Effector CD8-positive, alpha-beta T cell (primary cell): ENCODE measurements around the gene DDIT4L.
"Not testable (repeated sequence)": the region's sequence is repeated elsewhere in the genome, so short reads cannot be mapped to it uniquely, and the experiment has no call there.

Experiments used
- DNase-seq: peaks from one replicate; lab custom pipeline; 2025; lab: John Stamatoyannopoulos, UW

DDIT4L gene

DNA sequence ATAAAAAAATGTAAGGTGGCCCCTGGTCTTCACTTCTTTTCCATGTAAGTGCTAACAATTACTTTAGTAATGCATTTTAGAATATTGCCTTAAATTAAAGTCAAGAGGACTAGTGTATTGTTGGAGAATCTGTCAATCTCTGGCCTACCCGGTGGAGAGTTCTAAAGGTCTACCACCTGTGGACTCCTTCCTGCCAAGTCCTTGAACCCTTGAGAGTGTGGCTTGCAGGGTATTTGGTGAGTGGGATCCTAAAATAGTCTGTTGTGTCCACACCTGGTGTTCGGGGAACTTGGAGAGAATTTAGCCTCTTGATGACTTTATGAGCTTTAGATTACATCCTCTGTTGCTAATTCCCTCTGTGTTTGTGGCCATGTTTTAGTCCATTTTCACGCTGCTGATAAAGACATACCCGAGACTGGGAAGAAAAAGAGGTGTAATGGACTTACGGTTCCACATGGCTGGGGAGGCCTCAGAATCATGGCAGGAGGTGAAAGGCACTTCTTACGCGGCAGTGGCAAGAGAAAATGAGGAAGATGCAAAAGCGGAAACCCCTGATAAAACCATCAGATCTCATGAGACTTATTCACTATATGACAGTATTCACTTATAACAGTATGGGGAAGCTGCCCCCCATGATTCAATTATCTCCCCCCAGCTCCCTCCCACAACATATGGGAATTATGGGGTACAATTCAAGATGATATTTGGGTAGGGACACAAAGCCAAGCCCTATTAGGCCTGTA is 23.8 kb downstream of the DDIT4L start:
- DNase-seq, result no peak

DNA sequence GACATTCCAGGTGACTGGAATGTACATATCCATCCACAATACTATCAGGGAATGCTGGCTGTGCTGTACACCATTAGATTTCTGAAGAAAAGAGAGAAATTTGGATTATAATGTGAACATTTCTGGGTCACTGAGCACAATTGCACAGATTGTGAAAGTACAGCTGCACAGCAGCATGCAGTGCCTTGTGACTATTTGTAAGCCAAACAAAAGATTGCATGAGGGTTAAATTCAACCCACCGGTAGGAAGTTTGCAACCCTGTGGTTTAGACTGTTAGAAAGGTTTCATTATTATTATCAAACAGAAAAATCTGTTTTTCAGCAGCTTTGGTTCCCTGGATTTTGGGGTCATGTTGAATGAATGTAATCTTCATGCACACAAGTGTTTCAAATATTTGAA is 24.5 kb downstream of the DDIT4L start:
- DNase-seq, result no peak

DNA sequence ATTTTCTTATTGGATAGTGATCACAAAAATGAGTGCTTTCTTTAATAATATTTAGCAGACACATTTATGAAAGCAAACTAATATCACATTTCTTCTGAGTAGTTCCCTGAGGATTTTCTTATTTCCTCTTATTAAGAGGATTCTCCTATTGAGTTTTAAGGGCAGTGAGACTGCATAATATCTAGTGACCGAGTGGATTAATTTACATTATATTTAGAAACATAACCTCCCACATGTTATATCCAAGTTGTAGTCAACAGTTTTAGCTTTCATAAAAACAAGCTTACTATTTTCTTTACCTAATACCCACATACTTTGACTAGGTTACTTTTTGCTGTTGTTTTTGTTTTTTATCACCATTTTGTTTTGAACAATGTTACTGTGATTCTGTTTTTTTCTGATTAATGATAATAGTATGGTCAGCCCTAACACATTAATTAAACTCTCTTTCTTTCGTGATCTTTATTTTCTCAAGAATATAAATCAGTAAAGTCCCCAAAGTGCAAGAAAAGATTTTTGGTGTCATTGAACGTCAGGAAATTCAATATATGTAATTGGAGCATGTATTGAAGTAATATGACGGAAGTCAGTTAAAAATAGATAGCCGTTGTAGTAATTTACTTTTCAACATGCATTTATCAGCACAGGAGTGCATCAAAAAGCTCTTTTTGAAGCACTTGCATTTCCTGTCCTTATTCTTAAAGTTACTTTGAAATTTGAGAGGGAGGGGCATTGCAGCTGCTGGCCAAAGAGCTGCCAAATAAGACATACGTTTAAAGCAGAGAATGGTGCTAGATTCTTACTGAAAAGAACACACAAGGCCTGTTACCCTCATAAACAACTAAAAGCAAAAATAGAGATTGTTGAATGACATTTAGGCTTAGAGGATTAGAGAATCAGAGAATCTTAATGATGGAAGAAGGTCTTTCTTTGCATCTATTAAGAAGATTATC is 25.2 kb downstream of the DDIT4L start:
- DNase-seq, result no peak

DNA sequence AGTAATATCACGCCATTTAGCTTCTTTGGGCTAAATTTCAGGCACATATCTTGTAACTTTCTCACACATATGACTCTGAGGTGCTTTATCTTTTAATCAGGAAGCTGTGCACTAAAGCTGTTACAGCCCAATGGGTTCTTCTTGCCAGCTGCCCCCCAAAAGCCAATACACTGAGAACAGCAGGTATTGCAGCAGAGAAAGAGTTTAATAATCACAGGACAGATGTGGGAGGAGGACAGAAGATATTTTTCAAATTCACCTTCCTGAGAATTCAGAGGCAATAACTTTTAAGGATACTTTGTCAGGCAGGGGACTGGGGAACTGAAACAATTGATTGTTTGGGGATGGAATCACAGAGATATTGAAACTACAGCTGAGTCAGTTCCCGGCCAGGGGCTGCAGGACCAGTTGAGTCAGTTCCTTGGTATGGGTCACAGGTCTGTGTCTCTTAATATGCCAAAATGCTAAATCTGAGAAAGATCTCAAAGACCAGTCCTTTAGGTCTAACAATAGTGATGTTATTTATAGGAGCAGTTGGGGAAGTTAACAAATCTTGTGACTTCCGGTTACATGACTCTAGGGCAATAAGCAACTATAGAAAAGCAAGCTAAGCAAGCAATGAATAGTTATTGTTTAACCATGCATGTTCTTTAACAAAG is 28.1 kb downstream of the DDIT4L start:
- DNase-seq, result no peak

DNA sequence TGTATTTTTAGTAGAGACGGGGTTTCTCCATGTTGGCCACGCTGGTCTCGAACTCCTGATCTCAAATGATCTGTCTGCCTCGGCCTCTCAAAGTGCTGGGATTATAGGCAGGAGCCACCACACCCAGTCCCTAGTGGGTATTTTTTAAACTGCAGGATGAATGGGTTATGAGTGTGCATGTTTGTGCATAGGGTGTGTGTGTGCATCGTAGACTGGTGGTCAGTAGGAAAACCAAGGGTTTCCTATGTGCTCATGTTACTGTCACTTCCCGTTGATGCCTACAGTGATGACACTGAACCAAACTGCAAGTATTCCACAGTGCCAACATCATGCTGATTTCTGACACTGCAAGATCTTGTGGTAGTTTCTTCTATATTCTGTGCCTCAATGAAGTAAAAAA is 41.1 kb downstream of the DDIT4L start:
- DNase-seq, result no peak

DNA sequence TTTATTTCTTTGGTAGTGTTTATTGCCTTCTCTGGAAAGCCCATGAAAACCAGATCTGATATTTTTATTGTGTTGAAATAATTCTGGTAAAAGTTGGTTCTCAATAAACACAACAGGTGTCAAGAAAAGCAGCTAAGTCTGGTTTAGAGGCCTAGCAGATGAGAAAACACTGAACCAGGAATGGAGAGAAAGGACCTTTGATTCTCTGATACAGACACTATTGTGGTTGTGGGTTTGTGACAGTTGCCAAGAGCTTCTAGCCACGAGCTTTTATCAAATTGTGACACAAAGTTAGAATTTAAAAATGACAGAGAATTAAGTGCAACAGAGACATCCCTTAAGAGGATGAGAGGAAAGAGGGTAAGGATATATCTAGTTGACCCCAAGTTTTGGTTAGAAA is 42.6 kb downstream of the DDIT4L start:
- DNase-seq, result no peak

DNA sequence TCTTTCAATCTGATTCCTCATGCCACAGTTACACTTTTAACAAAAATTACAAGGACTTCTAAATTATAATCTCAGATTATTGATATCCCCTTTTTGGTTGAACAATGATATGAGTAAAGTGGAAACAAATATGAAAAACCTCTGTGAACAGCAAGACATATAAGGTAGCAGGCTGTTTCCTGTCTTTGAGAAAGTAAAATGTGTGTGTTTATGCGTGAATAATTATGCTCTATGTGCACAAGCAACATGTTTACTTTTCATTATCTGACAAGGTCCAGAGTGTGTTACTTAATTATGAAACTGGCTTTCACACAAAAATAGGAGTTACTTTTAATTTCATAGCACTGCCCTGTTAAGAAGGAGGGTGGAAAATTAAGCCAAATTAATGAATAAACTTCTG is 43.1 kb downstream of the DDIT4L start:
- no peak for DNase-seq

DNA sequence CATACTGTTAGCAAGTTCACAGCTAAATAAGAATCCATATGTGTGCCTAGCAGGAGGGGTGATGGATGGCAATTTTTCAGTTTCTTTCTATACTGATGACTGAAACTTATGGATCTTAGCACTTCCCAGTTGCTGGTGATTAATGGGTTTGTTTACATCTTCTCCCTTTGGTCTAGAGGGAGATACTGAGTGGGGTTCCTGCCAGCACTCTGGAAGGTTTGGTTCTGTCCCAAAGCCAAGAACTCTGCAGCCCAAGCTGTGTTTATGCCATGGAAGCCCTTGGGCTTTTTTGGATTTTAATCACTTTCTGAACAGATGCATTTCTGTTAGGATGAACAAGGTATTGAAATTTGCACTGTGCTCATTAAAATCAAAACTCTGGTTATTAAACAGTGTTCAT is 43.5 kb downstream of the DDIT4L start:
- DNase-seq, result no peak

DNA sequence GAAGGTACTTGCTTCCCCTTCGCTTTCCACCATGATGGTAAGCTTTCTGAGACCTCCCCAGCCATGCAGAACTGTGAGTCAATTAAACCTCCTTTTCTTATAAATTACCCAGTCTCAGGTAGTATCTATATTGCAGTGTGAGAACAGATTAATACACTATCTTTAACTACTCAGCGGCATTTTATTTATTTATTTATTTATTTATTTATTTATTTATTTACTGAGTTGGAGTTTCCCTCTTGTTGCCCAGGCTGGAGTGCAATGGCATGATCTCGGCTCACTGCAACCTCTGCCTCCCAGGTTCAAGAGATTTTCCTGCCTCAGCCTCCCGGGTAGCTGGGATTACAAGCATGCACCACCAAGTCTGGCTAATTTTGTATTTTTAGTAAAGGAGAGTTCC is 52.9 kb downstream of the DDIT4L start:
- DNase-seq, result not testable (repeated sequence)
